AG04449 (cell line): ENCODE measurements around the gene TMOD2.
A peak's percentile ranks its signal among the peaks of the same experiment; 100 is the strongest.

Source experiments
- CTCF ChIA-PET: fragments of 350-600 bp; formaldehyde crosslinking; extraction: SDS; loops from one replicate; lab custom pipeline; 2021; ENCODE audit warnings: antibody characterized with exemption; lab: Yijun Ruan, JAX
- POLR2A ChIA-PET: fragments of 400-600, 350-600 bp; formaldehyde crosslinking; extraction: SDS; loops from one replicate; lab custom pipeline; 2020; ENCODE audit warnings: antibody characterized with exemption, inconsistent platforms; lab: Yijun Ruan, JAX
- DNase-seq: peaks from one replicate; pipeline ENCODE4 v3.0.0-alpha.2; 2010; ENCODE audit warnings: low read depth, low spot score
- H3K4me3 ChIP-seq: 2 replicates; pipeline ENCODE4 v1.5.1; 2011; ENCODE audit warnings: low read depth, mild to moderate bottlenecking, control low read depth, low read length
- CTCF ChIP-seq: IDR thresholded peaks from one replicate; pipeline ENCODE4 v1.5.1; 2011; ENCODE audit warnings: mild to moderate bottlenecking, moderate library complexity, low read length, control low read depth, inconsistent platforms; ENCODE audit not compliant: insufficient read depth; ENCODE audit errors: missing control alignments

The TMOD2 gene

GRCh38 chr15:51759557-51760070 lies 8.2 kb downstream of the TMOD2 start:
- peak; percentile 19 for TF ChIP-seq CTCF
- CTCF ChIA-PET: interaction anchor here (1.2 to 15.1 kb wide), 2 partner anchors 11 to 16 kb away, joined by 6 to 150 read pairs; no protein-coding TSS in a partner anchor
- POLR2A ChIA-PET: no interaction called here
- no peak overlapping the region for H3K4me3 ChIP-seq
- peak; percentile 88 for DNase-seq

- no peak overlapping the region for H3K4me3 ChIP-seq
- ChIA-PET CTCF (interaction anchor here (0.9 to 15.1 kb wide), 4 partner anchors 9 to 111 kb away, joined by 3 to 150 read pairs (median 6); no protein-coding TSS in a partner anchor), POLR2A (no interaction called here)
- no peak for DNase-seq
- TF ChIP-seq CTCF: no peak
Observed at GRCh38 chr15:51760805-51761204, 9.4 kb downstream of the TMOD2 start.

GRCh38 chr15:51765751-51766150 lies 14.4 kb downstream of the TMOD2 start:
- no peak for TF ChIP-seq CTCF
- CTCF ChIA-PET: interaction anchor here (3.0 to 15.1 kb wide), 2 partner anchors 10 to 13 kb away, joined by 8 to 150 read pairs; no protein-coding TSS in a partner anchor
- POLR2A ChIA-PET: no interaction called here
- no peak overlapping the region for H3K4me3 ChIP-seq
- DNase-seq: no peak

GRCh38 chr15:51766341-51766740 lies 14.9 kb downstream of the TMOD2 start:
- ChIA-PET CTCF (interaction anchor here (3.0 to 15.1 kb wide), 2 partner anchors 9 to 12 kb away, joined by 8 to 150 read pairs; no protein-coding TSS in a partner anchor), POLR2A (no interaction called here)
- DNase-seq: no peak
- TF ChIP-seq CTCF: no peak
- no peak overlapping the region for H3K4me3 ChIP-seq

GRCh38 chr15:51768018-51768417 lies 16.6 kb downstream of the TMOD2 start:
- CTCF ChIA-PET: interaction anchor here (1.8 to 15.1 kb wide), 4 partner anchors 7 to 118 kb away, joined by 5 to 150 read pairs (median 20); no protein-coding TSS in a partner anchor
- H3K4me3 ChIP-seq: no peak overlapping the region
- DNase-seq: no peak
- no peak for TF ChIP-seq CTCF
- POLR2A ChIA-PET: no interaction called here

GRCh38 chr15:51770902-51771301 lies 19.5 kb downstream of the TMOD2 start:
- POLR2A ChIA-PET: no interaction called here

More at GRCh38 chr15:51770902-51771301, 19.5 kb downstream of the TMOD2 start:
- CTCF ChIA-PET: interaction anchor here (1.2 to 4.7 kb wide), 4 partner anchors 11 to 121 kb away, joined by 3 to 32 read pairs (median 6); no protein-coding TSS in a partner anchor
- no peak for TF ChIP-seq CTCF
- DNase-seq: no peak
- no peak overlapping the region for H3K4me3 ChIP-seq
